ENCODE results near the gene CERCAM. TPM values are rescaled to one million over a fixed set of nuclear protein-coding genes. Genes with fewer than 3 reads are reported as not detected.

The CERCAM gene
- 103 TPM for polyA plus RNA-seq (ENCODE audit: insufficient read length)

GRCh38 chr9:128420651-128421481 lies at the start of gene CERCAM:
CERCAM (plus strand) TSS chr9:128420857; CDS start chr9:128420878, 21 bp downstream.
- DNase-seq (ENCODE audit: low read depth) = no peak

DNA sequence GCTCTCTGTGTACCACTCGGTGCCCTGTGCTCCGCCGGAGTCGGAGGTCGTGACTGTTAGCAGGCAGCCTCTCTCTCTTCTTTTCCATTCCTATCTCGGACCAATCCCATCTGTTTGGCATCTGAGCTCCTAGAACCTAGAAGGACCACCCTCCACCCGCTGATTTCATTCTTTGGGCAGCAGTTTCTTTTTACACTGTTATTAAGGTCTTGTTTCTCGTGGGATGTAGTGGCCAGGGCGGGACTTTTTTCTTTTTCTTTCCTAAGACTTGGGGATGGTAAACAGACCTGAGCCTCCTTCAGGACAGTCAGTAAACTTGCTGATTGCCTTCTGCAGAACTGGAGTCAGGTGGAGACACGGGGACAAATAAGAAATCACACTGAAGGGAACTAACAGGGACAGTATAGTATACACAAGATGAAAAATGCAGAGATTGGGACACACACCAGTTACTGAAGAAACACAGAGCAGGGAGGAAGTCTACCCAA lies 49.0 kb upstream of the CERCAM start:
- DNase-seq (ENCODE audit: low read depth) = no peak

GRCh38 chr9:128372188-128372641 lies 48.4 kb upstream of the CERCAM start:
- DNase-seq (ENCODE audit: low read depth) = no peak

GRCh38 chr9:128372784-128373183 lies 47.9 kb upstream of the CERCAM start:
- no peak for DNase-seq (ENCODE audit: low read depth)

DNA sequence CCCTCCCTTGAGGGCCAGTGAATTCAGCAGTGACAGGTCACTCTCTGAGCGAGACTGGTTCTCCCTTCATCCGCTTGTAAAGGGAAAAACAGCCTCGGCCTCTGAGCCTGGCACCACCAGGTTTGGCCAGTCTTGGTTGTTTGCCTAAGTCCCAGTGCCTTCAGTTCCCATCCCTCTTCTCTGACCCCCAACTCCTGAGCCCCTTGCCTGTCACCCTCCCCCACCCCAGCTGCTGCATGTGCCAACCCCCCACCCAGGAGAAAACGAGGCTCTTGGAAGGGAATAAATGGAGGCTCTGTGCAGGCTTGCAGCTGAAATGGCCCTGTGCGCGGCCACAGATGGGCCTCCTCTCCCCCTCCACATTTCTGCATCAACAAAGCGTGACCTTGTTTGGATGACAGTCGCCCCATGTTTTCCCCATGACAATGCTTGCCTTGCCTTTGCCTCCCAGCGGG lies 46.4 kb upstream of the CERCAM start:
- DNase-seq (ENCODE audit: low read depth) = no peak

GRCh38 chr9:128375865-128376264 lies 44.8 kb upstream of the CERCAM start:
- DNase-seq (ENCODE audit: low read depth) = no peak

- DNase-seq (ENCODE audit: low read depth) = no peak
These were observed 38.4 kb upstream of the CERCAM start for GRCh38 chr9:128382261-128382660.

DNA sequence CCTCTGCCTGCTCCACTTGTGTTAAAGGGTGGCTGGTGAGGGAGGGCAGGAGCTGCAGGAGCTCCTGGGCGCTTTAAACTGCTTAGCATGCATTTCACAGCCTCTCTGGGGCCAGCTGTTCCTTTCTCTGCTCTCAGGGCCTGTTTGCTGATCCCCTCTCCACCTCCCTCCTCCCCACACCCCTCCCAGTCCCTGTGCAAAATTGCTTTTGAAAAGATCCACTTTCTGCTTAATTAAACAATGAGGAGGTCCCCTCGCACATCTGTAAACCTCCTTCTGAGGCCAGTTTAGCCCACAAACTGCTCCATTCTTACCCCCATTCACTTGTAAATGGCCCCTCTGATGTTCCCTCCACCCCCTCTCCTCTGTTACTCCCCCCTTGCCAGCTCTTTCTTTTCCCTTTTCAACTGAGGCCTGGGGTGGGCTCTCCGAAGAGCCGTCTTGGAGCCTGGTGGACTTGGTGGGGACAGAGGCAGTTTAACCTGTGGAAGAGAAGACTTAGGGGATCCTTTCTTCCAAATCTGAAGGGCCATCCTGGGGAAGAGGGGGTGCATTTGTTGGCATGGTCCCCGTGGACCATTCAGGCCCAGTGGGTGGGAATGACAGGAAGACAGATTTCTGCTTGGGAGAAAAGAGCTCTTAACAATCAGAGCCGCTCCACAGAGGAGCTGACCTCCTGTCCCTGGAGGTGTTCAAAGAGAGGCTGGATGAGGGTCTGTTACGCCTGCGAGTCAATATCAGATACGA lies 37.5 kb upstream of the CERCAM start:
- no peak for DNase-seq (ENCODE audit: low read depth)

GRCh38 chr9:128383791-128384190 lies 36.9 kb upstream of the CERCAM start:
- DNase-seq (ENCODE audit: low read depth) = no peak

DNA sequence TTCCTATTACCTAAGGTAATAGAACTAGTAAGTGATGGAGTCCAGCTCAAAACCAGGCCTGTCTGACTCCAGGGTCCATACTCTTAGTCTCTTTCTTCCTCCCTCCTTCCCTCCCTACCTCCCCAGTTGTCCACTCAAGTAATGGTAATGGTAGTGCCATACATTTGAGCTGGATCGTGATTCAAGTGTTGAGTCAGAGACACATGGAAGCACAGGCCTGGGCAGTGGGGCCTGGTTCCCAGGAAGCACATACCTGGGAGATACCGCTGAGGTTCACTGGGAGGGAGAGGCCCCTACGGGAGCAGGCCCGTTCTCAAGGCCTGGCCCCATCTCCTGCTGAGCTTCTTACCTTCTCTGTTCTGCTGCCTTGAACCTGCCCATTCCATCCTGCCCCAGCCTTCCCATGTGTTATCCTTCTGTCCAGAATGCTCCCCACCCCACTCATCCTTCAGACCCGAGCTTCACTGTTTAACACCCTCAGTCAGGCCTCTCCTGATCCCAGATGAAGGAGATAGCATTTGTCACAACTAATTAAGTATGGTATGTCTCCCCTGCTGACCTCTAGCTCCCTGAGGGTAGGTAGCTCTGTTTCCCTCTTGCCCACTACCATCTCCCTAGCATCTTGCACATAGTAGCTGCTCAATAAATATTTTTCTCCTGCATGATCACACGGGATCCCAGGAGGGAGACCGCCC lies 35.7 kb upstream of the CERCAM start:
- DNase-seq (ENCODE audit: low read depth) = no peak

DNA sequence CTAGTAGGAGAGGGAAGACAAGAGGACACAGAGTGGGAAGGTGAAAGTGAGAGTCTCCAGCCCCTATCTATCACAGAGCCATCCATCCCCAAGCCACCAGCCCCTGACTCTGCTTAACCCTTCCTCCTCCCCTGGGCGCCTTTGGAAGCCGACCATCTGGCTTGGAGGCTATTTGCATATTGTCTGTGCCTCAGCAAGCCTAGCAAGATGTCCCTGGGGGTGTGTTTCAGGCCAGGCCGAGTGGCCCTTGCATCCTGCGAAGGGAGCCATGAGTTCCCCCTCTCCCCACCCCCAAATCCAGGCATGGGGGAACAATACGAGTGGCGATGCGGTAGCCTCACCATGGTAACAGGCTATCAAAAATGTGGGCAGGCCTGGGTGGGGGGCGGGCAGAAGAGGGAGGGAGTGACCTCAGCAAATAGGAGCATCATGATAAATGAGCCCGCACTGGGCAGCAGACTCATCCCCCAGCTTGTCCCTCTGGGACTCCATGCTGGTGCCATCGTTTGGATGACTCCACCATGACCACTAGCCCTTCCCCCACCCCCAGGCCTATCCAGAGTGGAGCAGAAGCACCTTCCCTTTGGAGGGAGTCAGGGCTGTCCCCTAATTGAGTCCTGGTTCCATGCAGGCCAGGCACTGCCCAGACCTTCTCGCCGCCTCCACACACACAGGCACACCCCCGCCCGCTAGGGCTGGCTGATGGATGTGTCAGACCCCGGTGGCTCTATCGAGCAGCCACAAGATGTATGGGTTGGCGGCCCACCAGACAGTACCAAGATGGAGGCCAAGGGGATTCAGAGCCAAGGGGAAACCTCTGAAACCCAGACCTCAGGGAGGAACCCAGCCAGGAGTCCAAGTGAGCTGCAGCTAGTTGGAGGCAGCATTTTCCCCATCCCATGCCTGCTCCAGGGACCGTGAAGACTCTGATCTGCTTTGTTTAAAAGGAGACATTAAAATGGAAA lies 34.9 kb upstream of the CERCAM start:
- DNase-seq (ENCODE audit: low read depth) = no peak

- DNase-seq (ENCODE audit: low read depth) = no peak
These were observed 32.5 kb upstream of the CERCAM start for GRCh38 chr9:128388150-128388549.

DNA sequence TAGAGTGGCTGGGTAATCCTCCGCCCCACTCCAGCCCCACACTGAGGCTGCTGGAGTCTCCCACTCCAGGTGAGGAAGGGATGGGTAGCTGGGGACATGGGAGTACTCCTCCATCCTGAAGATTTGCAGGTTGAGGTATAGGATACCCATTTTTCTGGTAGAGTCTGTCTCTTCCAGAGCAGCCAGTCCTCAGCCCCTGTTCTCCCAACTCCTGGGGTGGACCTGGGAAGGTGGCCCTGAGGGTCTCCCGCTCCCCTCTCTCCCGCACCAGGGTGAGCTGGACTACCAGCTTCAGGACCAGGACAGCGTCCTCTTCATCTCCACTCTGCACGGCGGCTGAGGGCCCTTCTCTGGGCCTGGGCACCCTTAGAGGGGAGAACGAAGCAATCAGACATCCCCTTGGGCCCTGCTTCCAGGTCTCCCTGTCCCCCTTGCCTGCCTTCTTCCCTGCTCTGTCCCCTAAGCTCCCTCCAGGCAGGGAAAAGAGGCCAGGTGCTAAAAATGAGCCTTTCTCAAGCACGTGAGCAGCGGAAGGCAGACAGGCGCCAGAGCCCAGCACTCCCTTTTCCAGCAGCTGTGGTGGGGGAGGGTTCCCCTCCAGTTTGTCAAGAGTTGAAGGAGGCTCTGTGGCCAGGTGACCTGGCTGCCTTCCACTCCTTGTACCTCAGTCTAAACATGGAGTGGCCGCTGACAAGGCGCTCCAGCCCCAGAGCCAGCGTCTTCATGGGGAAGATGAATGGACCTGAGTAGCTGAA lies 31.1 kb upstream of the CERCAM start:
- no peak for DNase-seq (ENCODE audit: low read depth)

DNA sequence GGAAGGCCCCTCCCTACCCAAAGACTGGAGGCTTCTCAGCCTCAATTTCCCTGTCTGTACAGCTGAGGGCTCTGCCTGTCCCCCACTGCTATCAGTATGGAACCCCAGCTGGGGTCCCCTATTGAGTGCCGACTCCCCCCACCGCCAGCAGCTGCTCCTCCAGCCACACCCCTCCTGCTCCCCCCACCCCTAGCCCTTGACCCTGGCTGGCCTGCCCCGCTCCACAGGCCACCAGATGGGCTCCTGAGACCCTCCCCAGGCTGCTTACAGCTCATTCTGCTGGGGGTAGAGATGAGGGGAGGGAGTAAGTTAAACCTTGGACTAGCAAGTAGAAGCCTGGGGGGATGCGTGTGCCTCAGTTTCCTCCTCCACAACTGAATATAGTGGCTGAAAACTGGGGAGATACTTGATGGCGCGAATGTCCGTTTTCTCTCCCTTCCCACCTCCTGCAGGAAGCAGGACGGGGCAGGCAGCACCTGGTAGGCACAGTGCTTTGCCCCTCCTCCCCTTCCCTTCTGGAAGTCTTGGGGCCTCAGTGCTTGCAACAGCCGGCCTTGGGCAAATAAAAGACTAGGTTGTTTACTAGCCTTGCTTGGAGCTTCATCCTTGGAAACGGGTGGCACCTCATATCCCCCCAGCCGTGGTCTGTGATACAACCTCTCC lies 30.4 kb upstream of the CERCAM start:
- no peak for DNase-seq (ENCODE audit: low read depth)

DNA sequence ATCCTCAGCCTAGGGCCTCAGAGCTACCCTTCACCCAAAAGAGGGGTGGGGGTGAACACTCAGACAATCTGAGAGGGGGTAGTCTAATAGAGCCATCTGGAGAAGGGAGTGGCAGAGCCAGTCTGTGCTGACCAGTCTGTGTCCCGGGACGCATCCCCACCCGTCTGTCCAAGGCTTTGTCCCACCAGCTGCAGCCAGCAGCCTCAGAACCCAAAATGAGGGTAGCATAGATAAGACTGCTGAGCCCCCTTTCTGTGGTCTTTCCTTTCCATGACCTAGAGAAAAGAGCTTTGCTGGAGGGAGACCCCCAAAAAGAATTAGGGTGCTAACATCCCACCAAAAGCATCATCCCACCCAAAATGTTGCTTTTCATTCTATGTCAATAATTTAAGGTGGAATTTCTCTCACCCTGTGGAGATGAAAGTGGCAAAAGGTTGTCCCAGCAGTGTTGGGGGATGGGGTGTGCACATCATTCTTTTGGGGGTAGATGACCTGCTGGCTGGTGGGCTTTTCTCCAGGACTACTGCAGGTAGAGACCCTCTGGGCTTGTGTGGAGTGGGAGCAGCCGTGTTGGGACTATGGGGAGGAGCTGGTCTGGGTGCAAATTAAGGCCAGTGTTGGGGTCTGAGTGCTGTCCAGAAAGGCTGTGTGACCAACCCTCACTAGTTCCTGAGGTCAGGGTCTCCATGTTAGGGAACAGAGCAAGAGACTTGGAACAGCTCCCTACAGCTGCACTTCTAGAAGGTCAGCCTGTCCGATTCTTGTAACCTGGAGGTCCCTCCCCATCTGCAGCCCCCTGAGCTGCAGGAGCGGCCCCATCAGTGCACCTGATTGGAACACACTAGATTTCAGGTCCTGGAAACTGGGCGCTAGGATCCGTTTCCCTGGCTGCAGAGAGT lies 29.6 kb upstream of the CERCAM start:
- no peak for DNase-seq (ENCODE audit: low read depth)

GRCh38 chr9:128391956-128392301 lies 28.7 kb upstream of the CERCAM start:
- no peak for DNase-seq (ENCODE audit: low read depth)

GRCh38 chr9:128392302-128393144 lies 28.1 kb upstream of the CERCAM start:
- no peak for DNase-seq (ENCODE audit: low read depth)

All from forelimb muscle (tissue), 1 donor.